Neural progenitor cell (in vitro differentiated cells): ENCODE data around the gene CRHR2. TPM values are rescaled to one million over a fixed set of nuclear protein-coding genes. Genes with fewer than 3 reads are reported as not detected.

Source experiments
- DNase-seq: peaks from one replicate; pipeline ENCODE4 v3.0.0-alpha.2; 2016; ENCODE audit warnings: low spot score
- H2AFZ ChIP-seq: fragments of 200-600 bp; sonication (generic); replicated peaks from 2 replicates; pipeline ENCODE4 v1.6.1; 2016; ENCODE audit warnings: antibody characterized with exemption
- H3F3A ChIP-seq: fragments of 200-600 bp; sonication (generic); 2 replicates; pipeline ENCODE4 v1.6.1; 2016; ENCODE audit warnings: antibody characterized with exemption, low read depth
- H3K27ac ChIP-seq: fragments of 200-600 bp; sonication (generic); 2 replicates; pipeline ENCODE4 v1.5.1; 2016; ENCODE audit warnings: mild to moderate bottlenecking
- H3K27me3 ChIP-seq: fragments of 200-600 bp; sonication (generic); 2 replicates; pipeline ENCODE4 v1.6.1; 2016; ENCODE audit warnings: mild to moderate bottlenecking, moderate library complexity
- H3K36me3 ChIP-seq: fragments of 200-600 bp; sonication (generic); 2 replicates; pipeline ENCODE4 v1.5.1; 2016
- H3K4me1 ChIP-seq: fragments of 200-600 bp; sonication (generic); 2 replicates; pipeline ENCODE4 v1.6.1; 2016; ENCODE audit warnings: mixed run types
- H3K4me2 ChIP-seq: fragments of 200-600 bp; sonication (generic); 2 replicates; pipeline ENCODE4 v1.6.1; 2016
- H3K4me3 ChIP-seq: fragments of 200-600 bp; sonication (generic); 2 replicates; pipeline ENCODE4 v1.5.1; 2016
- H3K79me2 ChIP-seq: fragments of 200-600 bp; sonication (generic); 2 replicates; pipeline ENCODE4 v1.6.1; 2016; ENCODE audit warnings: low read depth
- H3K9ac ChIP-seq: fragments of 200-600 bp; sonication (generic); 2 replicates; pipeline ENCODE4 v1.6.1; 2016
- H3K9me3 ChIP-seq: fragments of 200-600 bp; sonication (generic); 2 replicates; pipeline ENCODE4 v1.5.1; 2016; ENCODE audit warnings: low read depth
- H4K20me1 ChIP-seq: fragments of 200-600 bp; sonication (generic); 2 replicates; pipeline ENCODE4 v1.6.1; 2016; ENCODE audit warnings: low read depth
- H3K27ac Mint-ChIP-seq: 3 replicates; pipeline ENCODE4 v1.8.0; 2021; ENCODE audit warnings: mixed read lengths
- H3K27me3 Mint-ChIP-seq: 2 replicates; pipeline ENCODE4 v1.8.0; 2022; ENCODE audit warnings: low read depth, mild to moderate bottlenecking, inconsistent platforms, moderate library complexity, mixed read lengths; ENCODE audit not compliant: insufficient read depth
- H3K36me3 Mint-ChIP-seq: 3 replicates; pipeline ENCODE4 v1.8.0; 2021; ENCODE audit warnings: mixed read lengths
- H3K4me1 Mint-ChIP-seq: 3 replicates; pipeline ENCODE4 v1.8.0; 2021; ENCODE audit warnings: mixed read lengths
- H3K4me3 Mint-ChIP-seq: 3 replicates; pipeline ENCODE4 v1.8.0; 2021; ENCODE audit warnings: mild to moderate bottlenecking, moderate library complexity, mixed read lengths
- H3K9me3 Mint-ChIP-seq: 3 replicates; pipeline ENCODE4 v1.8.0; 2020; ENCODE audit warnings: mixed read lengths
- CTCF ChIP-seq: fragments of 200-600 bp; sonication (generic); IDR thresholded peaks from 2 replicates; pipeline ENCODE4 v1.5.1; 2017; ENCODE audit warnings: antibody characterized with exemption, mild to moderate bottlenecking
- EZH2 ChIP-seq: fragments of 200-600 bp; sonication (generic); IDR thresholded peaks from 2 replicates; pipeline ENCODE4 v1.6.1; 2017; ENCODE audit warnings: antibody characterized with exemption, mild to moderate bottlenecking, moderate library complexity
- EZH2phosphoT487 ChIP-seq: fragments of 200-600 bp; sonication (generic); IDR thresholded peaks from 2 replicates; pipeline ENCODE4 v1.6.1; 2017; ENCODE audit warnings: antibody characterized with exemption
- total RNA-seq: library from RNA; depleted of rRNA; stranded (reverse); fragments of >200 nt; gene quantifications from 2 replicates; pipeline ENCODE4 v1.2.3, GENCODE V29; 2015; ENCODE audit warnings: low replicate concordance

The CRHR2 gene
- total RNA-seq, 1 donor from 2014 or later = not detected

- no peaks in the 10 kb centered on the region for H3K27me3 ChIP-seq
- no peak overlapping the region for H3K27ac ChIP-seq
- no peak overlapping the region for H3K9ac ChIP-seq
- H3K27ac Mint-ChIP-seq = no peak overlapping the region
- no peaks in the 10 kb centered on the region for H3K9me3 ChIP-seq
- peaks cover 26% of the 10 kb centered on the region for H3K36me3 Mint-ChIP-seq
- H3K4me1 ChIP-seq = no peaks in the 10 kb centered on the region
- H3K4me2 ChIP-seq = no peak overlapping the region
- no peak overlapping the region for H3K4me3 ChIP-seq
- H3K4me3 Mint-ChIP-seq = no peak overlapping the region
- H3K36me3 ChIP-seq = peaks cover 26% of the 10 kb centered on the region
- no peaks in the 10 kb centered on the region for H3K4me1 Mint-ChIP-seq
- no peaks in the 10 kb centered on the region for H3K27me3 Mint-ChIP-seq
- no peaks in the 10 kb centered on the region for H3K79me2 ChIP-seq
- TF ChIP-seq EZH2 = no peak
- TF ChIP-seq CTCF = no peak
- H3K9me3 Mint-ChIP-seq = no peaks in the 10 kb centered on the region
- no peak for DNase-seq
- no peaks in the 10 kb centered on the region for H3F3A ChIP-seq
- H2AFZ ChIP-seq = no peak overlapping the region
- H4K20me1 ChIP-seq = no peaks in the 10 kb centered on the region
Measured at GRCh38 chr7:30633223-30633622, 49.0 kb downstream of the CRHR2 start.

DNA sequence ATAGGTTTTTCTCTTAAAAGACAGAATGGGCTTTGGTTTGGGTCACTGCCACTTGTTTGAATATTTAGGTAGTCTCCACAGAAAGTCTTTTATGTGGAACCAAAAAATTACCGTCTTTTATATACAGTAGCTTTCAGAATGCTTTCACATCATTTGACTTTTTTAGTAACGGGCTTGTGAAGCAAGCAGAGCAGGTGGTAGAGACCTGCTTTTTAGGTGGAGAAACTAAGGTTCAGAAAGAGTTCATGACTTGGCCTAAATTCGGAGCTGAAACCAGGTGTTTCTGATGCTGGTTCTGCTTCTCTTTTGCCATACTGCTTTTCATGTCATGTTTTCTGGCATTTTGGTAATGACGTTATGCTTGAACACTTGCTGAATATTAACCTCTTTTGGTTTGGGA, 51.3 kb downstream of the CRHR2 start:
- Histone ChIP-seq H3K9me3 (no peaks in the 10 kb centered on the region), H3K79me2 (no peaks in the 10 kb centered on the region), H3F3A (no peaks in the 10 kb centered on the region), H2AFZ (no peak overlapping the region), H3K4me3 (no peak overlapping the region), H3K9ac (no peak overlapping the region), H3K27me3 (no peaks in the 10 kb centered on the region), H3K36me3 (peaks cover 24% of the 10 kb centered on the region), H3K4me2 (no peak overlapping the region), H4K20me1 (no peaks in the 10 kb centered on the region), H3K4me1 (no peaks in the 10 kb centered on the region), H3K27ac (no peak overlapping the region)
- DNase-seq = no peak
- TF ChIP-seq CTCF (no peak), EZH2 (no peak), EZH2phosphoT487 (no peak)
- Mint-ChIP-seq H3K4me1 (no peaks in the 10 kb centered on the region), H3K27ac (no peak overlapping the region), H3K36me3 (peaks cover 27% of the 10 kb centered on the region), H3K4me3 (no peak overlapping the region), H3K27me3 (no peaks in the 10 kb centered on the region), H3K9me3 (no peaks in the 10 kb centered on the region)

DNA sequence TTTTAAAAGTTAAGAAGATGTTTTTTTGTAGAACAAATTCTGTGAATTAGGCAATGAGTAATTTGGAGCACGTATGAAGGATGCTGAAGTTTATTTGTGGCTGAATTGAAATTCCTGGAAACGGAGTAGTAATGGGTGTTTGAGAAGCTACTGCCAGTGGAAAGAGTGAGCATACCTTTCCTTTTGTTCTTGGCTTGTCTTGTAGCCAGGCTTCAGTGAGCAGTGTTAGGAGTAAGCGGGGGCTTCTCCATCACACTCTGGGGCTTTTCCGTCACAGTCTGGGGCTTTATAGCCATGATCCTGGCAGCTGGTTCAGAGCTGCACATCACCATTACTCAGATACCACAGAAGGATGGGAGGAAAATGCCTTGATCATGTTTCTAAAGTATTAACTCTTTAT, 55.2 kb downstream of the CRHR2 start:
- Mint-ChIP-seq H3K27me3 (no peaks in the 10 kb centered on the region), H3K4me3 (no peak overlapping the region), H3K9me3 (no peaks in the 10 kb centered on the region), H3K36me3 (peaks cover 21% of the 10 kb centered on the region), H3K27ac (no peak overlapping the region), H3K4me1 (no peaks in the 10 kb centered on the region)
- Histone ChIP-seq H3K4me3 (no peak overlapping the region), H3F3A (no peaks in the 10 kb centered on the region), H3K27me3 (no peaks in the 10 kb centered on the region), H2AFZ (no peak overlapping the region), H3K36me3 (peaks cover 28% of the 10 kb centered on the region), H3K9ac (no peak overlapping the region), H3K9me3 (no peaks in the 10 kb centered on the region), H3K79me2 (no peaks in the 10 kb centered on the region), H4K20me1 (no peaks in the 10 kb centered on the region), H3K27ac (no peak overlapping the region), H3K4me2 (no peak overlapping the region), H3K4me1 (no peaks in the 10 kb centered on the region)
- DNase-seq = no peak
- TF ChIP-seq CTCF (no peak), EZH2 (no peak), EZH2phosphoT487 (no peak)

DNA sequence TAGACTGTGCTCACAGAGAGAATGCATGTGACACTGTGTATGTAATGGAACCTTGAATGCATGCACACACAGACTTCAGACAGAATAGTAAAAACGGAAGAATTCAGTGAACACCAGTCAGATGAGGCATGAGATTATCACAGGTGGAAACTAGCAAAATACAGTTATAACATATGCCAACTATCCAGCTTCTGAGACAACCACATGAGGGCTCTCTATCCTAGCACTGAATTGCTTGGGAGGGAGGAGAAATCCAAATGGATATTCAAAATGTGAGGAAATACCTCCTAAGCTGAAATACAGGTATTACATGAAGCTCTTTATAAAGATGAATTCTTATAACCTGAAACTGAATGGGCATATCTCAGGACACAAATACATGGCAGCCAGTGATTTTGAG, 57.0 kb downstream of the CRHR2 start:
- Histone ChIP-seq H4K20me1 (no peaks in the 10 kb centered on the region), H3K4me2 (no peak overlapping the region), H3F3A (no peaks in the 10 kb centered on the region), H3K36me3 (peaks cover 30% of the 10 kb centered on the region), H3K27ac (no peak overlapping the region), H3K27me3 (no peaks in the 10 kb centered on the region), H3K4me3 (no peak overlapping the region), H3K9ac (no peak overlapping the region), H3K9me3 (no peaks in the 10 kb centered on the region), H3K4me1 (no peaks in the 10 kb centered on the region), H3K79me2 (no peaks in the 10 kb centered on the region), H2AFZ (no peak overlapping the region)
- H3K36me3 Mint-ChIP-seq = peaks cover 23% of the 10 kb centered on the region
- TF ChIP-seq CTCF (peak; percentile 29), EZH2phosphoT487 (no peak), EZH2 (no peak)
- H3K9me3 Mint-ChIP-seq = no peaks in the 10 kb centered on the region
- H3K27ac Mint-ChIP-seq = no peak overlapping the region
- no peak overlapping the region for H3K4me3 Mint-ChIP-seq
- H3K27me3 Mint-ChIP-seq = no peaks in the 10 kb centered on the region
- no peaks in the 10 kb centered on the region for H3K4me1 Mint-ChIP-seq
- no peak for DNase-seq
